Fibroblast of lung (primary cell): Measurements from ENCODE around the gene DDX53. TPM values are rescaled to one million over a fixed set of nuclear protein-coding genes. Genes with fewer than 3 reads are reported as not detected.
A peak's percentile ranks its signal among the peaks of the same experiment; 100 is the strongest.

ENCODE experiments used
- DNase-seq, 2 donors: peaks; one replicate each; pipeline versions ENCODE4 v3.0.0 to v3.0.0-alpha.2; 2010; ENCODE audit warnings: low read depth in 2 of 2
- H2AFZ ChIP-seq: 2 replicates; pipeline ENCODE4 v1.5.1; 2012; ENCODE audit warnings: low read length, control low read depth, inconsistent platforms
- H3K27ac ChIP-seq: 2 replicates; pipeline ENCODE4 v1.5.1; 2011; ENCODE audit warnings: low read length, control low read depth; ENCODE audit not compliant: insufficient read depth
- H3K27me3 ChIP-seq: 2 replicates; pipeline ENCODE4 v1.5.1; 2011; ENCODE audit warnings: mild to moderate bottlenecking, low read length; ENCODE audit not compliant: control insufficient read depth, insufficient read depth
- H3K36me3 ChIP-seq: 2 replicates; pipeline ENCODE4 v1.5.1; 2011; ENCODE audit warnings: low read length; ENCODE audit not compliant: control insufficient read depth, insufficient read depth
- H3K4me1 ChIP-seq: 2 replicates; pipeline ENCODE4 v1.5.1; 2011; ENCODE audit warnings: low read length; ENCODE audit not compliant: control insufficient read depth, insufficient read depth; ENCODE audit errors: extremely low read depth
- H3K4me2 ChIP-seq: 2 replicates; pipeline ENCODE4 v1.5.1; 2011; ENCODE audit warnings: low read length, control low read depth; ENCODE audit not compliant: insufficient read depth; ENCODE audit errors: extremely low read depth
- H3K4me3 ChIP-seq, 4 experiments: fragments of 200-600 bp in 1 of 4; sonication (generic) in 1 of 4; replicated peaks in 1 of 4; 2 replicates each; pipeline ENCODE4 v1.5.1; 2011 to 2016; ENCODE audit warnings: low read length in 4 of 4, low read depth in 3 of 4, mild to moderate bottlenecking in 3 of 4, control low read depth in 2 of 4, inconsistent platforms in 1 of 4, mixed read lengths in 1 of 4; ENCODE audit not compliant: insufficient read depth in 1 of 4; ENCODE audit errors: control extremely low read depth in 1 of 4
- H3K79me2 ChIP-seq: 2 replicates; pipeline ENCODE4 v1.5.1; 2012; ENCODE audit warnings: mild to moderate bottlenecking, low read length, inconsistent platforms; ENCODE audit not compliant: control insufficient read depth, insufficient read depth
- H3K9ac ChIP-seq: 2 replicates; pipeline ENCODE4 v1.5.1; 2011; ENCODE audit warnings: mild to moderate bottlenecking, low read length, control low read depth; ENCODE audit not compliant: insufficient read depth
- H3K9me3 ChIP-seq: 2 replicates; pipeline ENCODE4 v1.5.1; 2012; ENCODE audit warnings: low read depth, low read length; ENCODE audit not compliant: control insufficient read depth, insufficient read depth
- H4K20me1 ChIP-seq: 2 replicates; pipeline ENCODE4 v1.5.1; 2011; ENCODE audit warnings: low read length; ENCODE audit not compliant: control insufficient read depth, insufficient read depth; ENCODE audit errors: extremely low read depth
- CTCF ChIP-seq, 2 donors: IDR thresholded peaks in 1 of 2; conservative IDR thresholded peaks in 1 of 2; 1 replicate in 1 of 2; 2 replicates in 1 of 2; pipeline ENCODE4 v1.5.1; 2011 to 2012; ENCODE audit warnings: low read length in 2 of 2, control low read depth in 1 of 2, inconsistent platforms in 1 of 2, low read depth in 1 of 2, mild to moderate bottlenecking in 1 of 2
- EZH2 ChIP-seq: IDR thresholded peaks from 2 replicates; pipeline ENCODE4 v1.5.1; 2012; ENCODE audit warnings: low read length, control low read depth, mild to moderate bottlenecking; ENCODE audit errors: missing control alignments
- polyA plus RNA-seq, 2 donors: library from polyadenylated mRNA; depleted of rRNA in 1 of 2; stranded (reverse) in 1 of 2; unstranded in 1 of 2; fragments of >200 nt; gene quantifications; 2 replicates each; pipeline ENCODE4 v1.2.1, GENCODE V29; 2011 to 2012; ENCODE audit warnings: missing spikeins in 1 of 2
- total RNA-seq: library from RNA; depleted of rRNA; stranded (reverse); fragments of >200 nt; gene quantifications from 2 replicates; pipeline ENCODE4 v1.2.1, GENCODE V29; 2014

DDX53 gene
- total and polyA plus RNA-seq, 2 donors (not counting 1 experiment from before 2014, with no cell fraction given), result not detected

GRCh38 chrX:22974616-22975015, 25.1 kb upstream of the DDX53 start:
- Histone ChIP-seq H3K36me3 (no peaks in the 10 kb centered on the region), H3K9me3 (no peaks in the 10 kb centered on the region), H3K4me2 (no peak overlapping the region), H3K27me3 (no peaks in the 10 kb centered on the region), H3K4me3 (no peak overlapping the region), H2AFZ (no peak overlapping the region), H3K4me1 (no peaks in the 10 kb centered on the region), H3K27ac (no peak overlapping the region), H4K20me1 (no peaks in the 10 kb centered on the region), H3K79me2 (no peaks in the 10 kb centered on the region), H3K9ac (no peak overlapping the region)
- TF ChIP-seq CTCF (conservative IDR thresholded peaks at IDR 0.05 in 1 of 2, IDR thresholded peaks at IDR 0.05 in 1 of 2; ENCODE audit: low read depth in 1 of 2, low read length in 2 of 2), result no peak
- no peak for TF ChIP-seq EZH2
- DNase-seq, result peak in 1 of 2 donors; percentile 25

GRCh38 chrX:22975786-22976185, 24.0 kb upstream of the DDX53 start:
- H3K27ac ChIP-seq, result no peak overlapping the region
- DNase-seq, result no peak

GRCh38 chrX:22985958-22986357, 13.8 kb upstream of the DDX53 start:
- TF ChIP-seq CTCF (conservative IDR thresholded peaks at IDR 0.05 in 1 of 2, IDR thresholded peaks at IDR 0.05 in 1 of 2; ENCODE audit: low read depth in 1 of 2, low read length in 2 of 2) (no peak), EZH2 (no peak)
- Histone ChIP-seq H4K20me1 (no peaks in the 10 kb centered on the region), H3K9me3 (no peaks in the 10 kb centered on the region), H3K27me3 (no peaks in the 10 kb centered on the region), H3K27ac (no peak overlapping the region), H2AFZ (no peak overlapping the region), H3K4me2 (no peak overlapping the region), H3K79me2 (no peaks in the 10 kb centered on the region), H3K4me1 (no peaks in the 10 kb centered on the region), H3K4me3 (no peak overlapping the region), H3K9ac (no peak overlapping the region), H3K36me3 (no peaks in the 10 kb centered on the region)
- no peak for DNase-seq

More at GRCh38 chrX:22975786-22976185, 24.0 kb upstream of the DDX53 start:
- no peaks in the 10 kb centered on the region for H3K4me1 ChIP-seq
- H2AFZ ChIP-seq, result no peak overlapping the region
- H3K9me3 ChIP-seq, result no peaks in the 10 kb centered on the region
- no peaks in the 10 kb centered on the region for H4K20me1 ChIP-seq
- TF ChIP-seq CTCF (conservative IDR thresholded peaks at IDR 0.05 in 1 of 2, IDR thresholded peaks at IDR 0.05 in 1 of 2; ENCODE audit: low read depth in 1 of 2, low read length in 2 of 2) (no peak), EZH2 (no peak)
- no peak overlapping the region for H3K4me2 ChIP-seq
- H3K9ac ChIP-seq, result no peak overlapping the region
- H3K27me3 ChIP-seq, result no peaks in the 10 kb centered on the region
- no peaks in the 10 kb centered on the region for H3K36me3 ChIP-seq
- no peaks in the 10 kb centered on the region for H3K79me2 ChIP-seq
- no peak overlapping the region for H3K4me3 ChIP-seq
